ENCODE data around the gene DCP1B.

DNA sequence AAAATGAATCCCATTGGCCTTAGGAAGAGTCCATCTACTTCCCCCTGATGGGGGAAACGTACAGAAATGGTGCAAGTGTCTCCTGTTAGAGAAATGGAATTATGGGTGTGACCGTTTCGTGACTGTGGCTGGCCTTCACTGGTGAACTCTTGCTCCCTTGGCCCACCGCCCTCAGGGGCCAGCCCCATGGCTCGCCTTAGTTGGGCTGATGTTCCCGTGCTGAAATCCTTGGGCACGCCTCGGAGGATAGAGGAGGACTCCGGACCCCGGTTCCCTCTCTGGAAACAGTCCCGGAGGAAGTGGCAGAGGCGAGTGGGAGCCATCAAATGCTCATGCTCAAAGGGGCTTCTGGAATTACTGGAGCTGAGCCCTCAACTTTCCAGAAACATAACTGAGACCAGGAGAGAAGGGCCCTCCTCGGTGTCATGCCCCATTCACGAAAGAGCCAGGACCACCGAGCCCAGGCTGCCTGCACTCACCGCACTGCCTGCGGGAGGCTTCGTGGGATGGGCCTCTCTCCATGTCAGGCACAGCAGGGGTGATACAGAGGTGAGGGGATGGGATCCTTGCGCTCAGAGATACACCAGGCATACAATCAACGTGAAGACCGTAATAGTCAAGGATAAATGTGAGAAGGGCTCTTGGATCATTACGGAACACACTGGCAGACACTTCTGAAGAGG is 75.7 kb downstream of the DCP1B start:
- TF ChIP-seq JUN (IDR thresholded peaks at IDR 0.05; ENCODE audit: borderline replicate concordance, insufficient read depth, insufficient read length, low read depth) (no peak), FOS (IDR thresholded peaks at IDR 0.05; ENCODE audit: borderline replicate concordance, insufficient read depth, low read length) (no peak), EZH2 (IDR thresholded peaks at IDR 0.05; ENCODE audit: borderline replicate concordance, low read depth, low read length, severe bottlenecking) (no peak), POLR2A (IDR thresholded peaks at IDR 0.05; ENCODE audit: low read depth, low read length) (no peak), MYC (IDR thresholded peaks at IDR 0.05; ENCODE audit: low read depth, low read length) (no peak), MAX (IDR thresholded peaks at IDR 0.05; ENCODE audit: insufficient read depth, insufficient read length) (no peak), POLR2AphosphoS5 (IDR thresholded peaks at IDR 0.05; ENCODE audit: insufficient read depth, low read depth, low read length) (no peak), GATA2 (IDR thresholded peaks at IDR 0.05; ENCODE audit: insufficient read depth, insufficient read length, low read depth, low read length) (no peak)
- TF ChIP-seq, protein P1, sequence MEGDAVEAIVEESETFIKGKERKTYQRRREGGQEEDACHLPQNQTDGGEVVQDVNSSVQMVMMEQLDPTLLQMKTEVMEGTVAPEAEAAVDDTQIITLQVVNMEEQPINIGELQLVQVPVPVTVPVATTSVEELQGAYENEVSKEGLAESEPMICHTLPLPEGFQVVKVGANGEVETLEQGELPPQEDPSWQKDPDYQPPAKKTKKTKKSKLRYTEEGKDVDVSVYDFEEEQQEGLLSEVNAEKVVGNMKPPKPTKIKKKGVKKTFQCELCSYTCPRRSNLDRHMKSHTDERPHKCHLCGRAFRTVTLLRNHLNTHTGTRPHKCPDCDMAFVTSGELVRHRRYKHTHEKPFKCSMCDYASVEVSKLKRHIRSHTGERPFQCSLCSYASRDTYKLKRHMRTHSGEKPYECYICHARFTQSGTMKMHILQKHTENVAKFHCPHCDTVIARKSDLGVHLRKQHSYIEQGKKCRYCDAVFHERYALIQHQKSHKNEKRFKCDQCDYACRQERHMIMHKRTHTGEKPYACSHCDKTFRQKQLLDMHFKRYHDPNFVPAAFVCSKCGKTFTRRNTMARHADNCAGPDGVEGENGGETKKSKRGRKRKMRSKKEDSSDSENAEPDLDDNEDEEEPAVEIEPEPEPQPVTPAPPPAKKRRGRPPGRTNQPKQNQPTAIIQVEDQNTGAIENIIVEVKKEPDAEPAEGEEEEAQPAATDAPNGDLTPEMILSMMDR (IDR thresholded peaks at IDR 0.05; ENCODE audit: extremely low read depth in 1 of 2, insufficient read depth in 1 of 2, low read depth in 1 of 2, low read length in 2 of 2): no peak

Data from endothelial cell of umbilical vein (primary cell).